Coronary artery (tissue), 2 donors: Measurements from ENCODE around the gene CACNA1G.

Source experiments
- DNase-seq: peaks from one replicate; pipeline ENCODE4 v3.0.0-alpha.2; 2017; ENCODE audit warnings: low spot score
- H3K27ac ChIP-seq, 2 donors: fragments of 200-600 bp; sonication (generic); one replicate each; pipeline ENCODE4 v1.5.1; 2016 to 2019
- H3K4me3 ChIP-seq: fragments of 200-600 bp; sonication (generic); 2 replicates; pipeline ENCODE4 v1.5.1; 2016; ENCODE audit warnings: mild to moderate bottlenecking, moderate library complexity
- TF ChIP-seq, protein P1 (sequence below): fragments of 200-600 bp; sonication (generic); IDR thresholded peaks from one replicate; pipeline ENCODE4 v1.5.1; 2019; ENCODE audit warnings: antibody characterized with exemption

The CACNA1G gene

DNA sequence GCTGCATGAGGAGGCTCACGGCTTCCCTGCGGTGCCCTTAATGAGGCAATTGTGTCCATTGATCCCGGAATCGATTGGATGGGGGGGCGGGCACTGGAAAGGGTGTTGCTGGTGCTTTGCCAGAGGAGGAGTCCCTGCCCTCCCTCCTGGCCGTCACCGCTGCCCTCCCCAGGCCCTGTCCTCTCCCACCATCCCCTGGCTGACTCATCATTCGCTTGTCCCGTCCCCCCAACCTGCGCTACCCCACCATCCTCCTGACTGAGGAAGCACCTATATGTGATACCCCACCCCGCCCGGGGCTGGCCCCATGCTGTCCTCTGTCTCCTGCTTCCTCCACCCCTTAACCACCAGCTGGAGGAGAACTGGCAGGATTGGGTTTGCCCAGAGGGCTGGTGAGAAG lies 20.8 kb downstream of the CACNA1G start:
- TF ChIP-seq, protein P1, sequence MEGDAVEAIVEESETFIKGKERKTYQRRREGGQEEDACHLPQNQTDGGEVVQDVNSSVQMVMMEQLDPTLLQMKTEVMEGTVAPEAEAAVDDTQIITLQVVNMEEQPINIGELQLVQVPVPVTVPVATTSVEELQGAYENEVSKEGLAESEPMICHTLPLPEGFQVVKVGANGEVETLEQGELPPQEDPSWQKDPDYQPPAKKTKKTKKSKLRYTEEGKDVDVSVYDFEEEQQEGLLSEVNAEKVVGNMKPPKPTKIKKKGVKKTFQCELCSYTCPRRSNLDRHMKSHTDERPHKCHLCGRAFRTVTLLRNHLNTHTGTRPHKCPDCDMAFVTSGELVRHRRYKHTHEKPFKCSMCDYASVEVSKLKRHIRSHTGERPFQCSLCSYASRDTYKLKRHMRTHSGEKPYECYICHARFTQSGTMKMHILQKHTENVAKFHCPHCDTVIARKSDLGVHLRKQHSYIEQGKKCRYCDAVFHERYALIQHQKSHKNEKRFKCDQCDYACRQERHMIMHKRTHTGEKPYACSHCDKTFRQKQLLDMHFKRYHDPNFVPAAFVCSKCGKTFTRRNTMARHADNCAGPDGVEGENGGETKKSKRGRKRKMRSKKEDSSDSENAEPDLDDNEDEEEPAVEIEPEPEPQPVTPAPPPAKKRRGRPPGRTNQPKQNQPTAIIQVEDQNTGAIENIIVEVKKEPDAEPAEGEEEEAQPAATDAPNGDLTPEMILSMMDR = no peak
- no peak for DNase-seq
- no peak overlapping the region for H3K27ac ChIP-seq
- no peak overlapping the region for H3K4me3 ChIP-seq

GRCh38 chr17:50582741-50583140 lies 22.2 kb downstream of the CACNA1G start:
- H3K27ac ChIP-seq = no peak overlapping the region

DNA sequence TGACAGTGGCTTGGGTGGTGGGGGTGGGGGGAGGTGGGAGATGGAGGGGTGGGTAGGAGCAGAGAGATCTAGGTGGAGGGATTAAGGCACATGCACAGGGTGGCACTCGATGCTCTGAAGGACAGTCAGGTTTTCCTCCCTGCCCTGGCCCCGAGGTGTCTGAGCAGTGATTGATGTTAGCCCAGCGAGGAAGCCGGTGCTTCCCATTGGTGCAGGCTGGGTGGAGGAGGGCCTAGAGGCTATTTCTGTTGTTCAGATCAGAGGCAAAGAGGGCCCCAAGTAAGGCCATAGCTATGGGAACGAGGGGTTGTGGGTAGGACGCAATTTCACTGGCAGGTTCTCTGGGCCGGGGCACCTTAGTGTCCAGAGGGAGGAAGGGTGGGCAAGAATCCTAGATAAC lies 23.1 kb downstream of the CACNA1G start:
- TF ChIP-seq, protein P1 = no peak
- DNase-seq = no peak
- Histone ChIP-seq H3K27ac (no peak overlapping the region), H3K4me3 (no peak overlapping the region)

More at GRCh38 chr17:50582741-50583140, 22.2 kb downstream of the CACNA1G start:
- H3K4me3 ChIP-seq = no peak overlapping the region
- DNase-seq = no peak
- TF ChIP-seq, protein P1 = no peak

GRCh38 chr17:50584116-50584515 lies 23.6 kb downstream of the CACNA1G start:
- DNase-seq = no peak
- Histone ChIP-seq H3K27ac (no peak overlapping the region), H3K4me3 (no peak overlapping the region)
- TF ChIP-seq, protein P1 = no peak

GRCh38 chr17:50584749-50585148 lies 24.2 kb downstream of the CACNA1G start:
- DNase-seq = no peak
- TF ChIP-seq, protein P1 = no peak
- no peak overlapping the region for H3K27ac ChIP-seq
- no peak overlapping the region for H3K4me3 ChIP-seq

DNA sequence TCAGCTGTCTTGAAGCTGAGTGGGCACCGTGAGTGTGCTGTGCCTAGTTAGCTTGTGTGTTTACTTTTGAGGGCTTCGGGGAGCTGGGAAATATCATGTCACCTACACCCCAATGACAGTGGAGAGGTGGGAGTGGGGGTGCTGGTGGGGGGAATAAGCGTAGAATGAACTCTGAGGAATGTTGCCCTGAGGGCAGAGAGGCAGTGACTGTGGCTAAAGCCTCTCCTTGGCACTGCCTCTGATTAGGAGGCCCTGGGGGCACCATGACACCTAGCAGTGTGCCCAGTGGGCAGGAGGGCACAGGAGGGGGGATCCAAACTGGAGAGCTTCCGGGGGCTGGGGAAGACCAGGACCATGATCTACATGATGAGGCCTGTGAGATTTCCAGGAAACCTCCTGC lies 24.8 kb downstream of the CACNA1G start:
- TF ChIP-seq, protein P1 = no peak
- Histone ChIP-seq H3K27ac (no peak overlapping the region), H3K4me3 (no peak overlapping the region)
- DNase-seq = no peak

GRCh38 chr17:50585891-50586290 lies 25.4 kb downstream of the CACNA1G start:
- H3K27ac ChIP-seq = no peak overlapping the region
- DNase-seq = no peak
- no peak overlapping the region for H3K4me3 ChIP-seq
- TF ChIP-seq, protein P1 = no peak
